Heart left ventricle (tissue), 13 donors: ENCODE results near the gene GABRB3.

Experiments used
- CTCF ChIP-seq, 12 donors: fragments of 200-600 bp; sonication (generic) in 4 of 12; IDR thresholded peaks; one replicate each; pipeline versions ENCODE4 v1.5.0 to v1.8.0; 2018 to 2022; ENCODE audit warnings: antibody characterized with exemption in 12 of 12, mild to moderate bottlenecking in 5 of 12
- POLR2A ChIP-seq, 2 donors: fragments of 450-650 bp; IDR thresholded peaks; one replicate each; pipeline ENCODE4 v1.6.1; 2017; ENCODE audit warnings: antibody characterized with exemption in 2 of 2, mild to moderate bottlenecking in 2 of 2, moderate library complexity in 2 of 2
- donor health status: ischemic (EF 13 %, LVEDD 7.1; RV severe dilation, severe dysfunction).
- donor health status: DM: no; HTN: yes; CAD: no.
- donor health status: DM: no; HTN: no; CAD: no.
- donor health status: ischemic (EF 25% LVEDD 6.9; RV normal size, moderate dysfunction).
- donor health status: ischemic (EF 25% LVEDD 5.7; RV mildly dilated, moderate dysfunction).
- donor health status: ischemic (EF 35%, LVEDD 5.7; RV mildly dilated, moderate dysfunction).
- donor health status: nonischemic (EF 11% LVEDD 7.7; RV severe dilation, severe dysfunction).
- donor health status: DM: yes; HTN: yes; CAD: no.
- donor health status: PGD.
- donor health status: ischemic (EF 29% LVEDD 5.4; RV normal size, mild dysfunction).
- donor health status: nonischemic (EF 23%, LVEDD 6.1; RV moderate dilation, normal function).

GRCh38 chr15:26550880-26551279 lies 222.0 kb downstream of the GABRB3 start:
- TF ChIP-seq CTCF (IDR thresholded peaks at IDR 0.05) (no peak), POLR2A (IDR thresholded peaks at IDR 0.05) (no peak)
